HG03469 (cell line): ENCODE data around the gene SUMO3.

ENCODE experiments used
- ATAC-seq: cut with Tn5 transposase; IDR thresholded peaks from one replicate; pipeline ENCODE4 v1.9.1; 2021; ENCODE audit warnings: mild to moderate bottlenecking, moderate library complexity, moderate number of reproducible peaks; ENCODE audit not compliant: unreplicated experiment

The SUMO3 gene

DNA sequence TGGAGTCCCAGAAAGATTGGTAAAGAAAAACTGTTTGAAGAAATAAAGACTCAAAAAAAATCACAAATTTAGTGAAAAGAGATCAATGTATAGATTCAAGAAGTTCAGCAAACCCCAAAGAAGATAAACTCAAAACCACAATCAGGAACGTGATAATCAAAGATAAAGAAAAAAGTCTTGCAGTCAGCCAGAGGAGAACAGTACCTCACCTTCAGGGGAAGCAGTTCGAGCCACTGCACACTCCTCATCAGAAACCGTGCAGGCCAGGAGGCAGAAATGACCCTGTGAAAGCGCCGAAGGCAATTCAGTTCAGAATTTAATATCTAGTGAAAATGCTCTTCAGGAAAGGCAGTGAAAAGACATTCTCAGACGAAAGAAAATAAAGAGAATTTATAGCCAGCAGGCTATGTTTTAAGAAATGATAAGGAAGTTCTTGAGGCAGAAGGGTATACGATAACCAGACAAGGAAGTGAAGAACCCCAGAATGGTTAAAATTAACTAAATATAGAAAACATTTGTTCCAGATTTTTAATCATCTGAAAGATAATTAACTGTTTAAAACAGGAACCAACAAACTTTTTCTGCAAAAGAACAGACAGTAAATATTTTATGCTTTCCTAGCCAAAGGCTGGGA is 13.5 kb upstream of the SUMO3 start:
- ATAC-seq = no peak

- no peak for ATAC-seq
Observed at GRCh38 chr21:44829507-44830092, 11.7 kb upstream of the SUMO3 start.

DNA sequence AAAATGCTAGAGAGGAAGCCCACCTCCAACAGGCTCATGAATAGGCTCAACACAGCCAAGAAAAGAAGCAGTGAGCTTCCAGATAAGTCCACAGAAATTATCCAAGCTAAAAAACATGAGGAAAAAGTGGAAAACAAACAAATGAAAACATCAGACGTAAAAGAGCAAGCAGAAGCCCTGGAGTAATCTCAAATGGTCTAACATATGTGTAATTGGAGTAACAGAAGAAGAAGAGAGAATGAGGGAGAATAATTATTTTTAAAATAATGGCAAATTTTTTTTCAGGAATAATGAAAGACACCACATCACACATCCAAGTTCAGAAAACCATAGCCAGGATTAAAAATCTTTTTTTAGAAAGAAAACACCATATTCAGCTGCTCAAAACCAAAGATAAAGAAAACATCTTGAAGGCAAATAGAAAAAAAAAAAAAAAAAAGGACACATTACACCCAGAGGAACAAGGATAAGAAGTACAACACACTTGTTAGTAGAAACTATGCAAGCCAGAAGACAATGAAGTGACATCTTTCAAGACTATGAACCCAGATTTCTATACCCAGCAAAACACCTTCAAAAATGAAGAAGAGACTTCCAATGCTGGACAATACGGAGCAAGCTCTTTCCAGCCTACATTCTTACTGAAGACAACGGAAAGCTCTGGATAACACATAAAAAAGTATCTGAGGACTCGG is 10.6 kb upstream of the SUMO3 start:
- ATAC-seq = no peak

DNA sequence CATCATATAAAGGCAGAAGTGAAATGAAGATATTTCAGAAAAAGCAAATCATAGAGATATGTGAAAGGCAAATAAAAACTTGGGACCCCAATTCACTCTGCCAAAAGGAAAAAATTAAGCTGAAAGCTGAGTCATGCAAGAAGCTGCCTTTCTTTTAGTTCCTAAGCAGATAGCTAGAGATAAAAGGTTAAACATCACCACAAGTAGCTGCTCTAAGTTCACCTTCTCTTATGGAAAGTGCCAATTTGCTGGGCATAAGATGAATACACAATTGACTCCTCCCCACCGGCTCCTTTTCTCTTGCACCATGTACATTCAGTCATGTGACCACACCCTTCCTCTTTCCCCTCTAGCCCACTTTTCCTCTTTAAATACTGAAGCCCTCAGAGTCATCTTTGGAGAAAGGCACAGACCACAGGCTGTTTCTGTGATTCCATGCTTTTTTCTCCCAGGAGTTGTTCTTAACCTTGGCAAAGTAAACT is 5.4 kb upstream of the SUMO3 start:
- no peak for ATAC-seq

GRCh38 chr21:44822484-44823178 is 4.8 kb upstream of the SUMO3 start:
- no peak for ATAC-seq

DNA sequence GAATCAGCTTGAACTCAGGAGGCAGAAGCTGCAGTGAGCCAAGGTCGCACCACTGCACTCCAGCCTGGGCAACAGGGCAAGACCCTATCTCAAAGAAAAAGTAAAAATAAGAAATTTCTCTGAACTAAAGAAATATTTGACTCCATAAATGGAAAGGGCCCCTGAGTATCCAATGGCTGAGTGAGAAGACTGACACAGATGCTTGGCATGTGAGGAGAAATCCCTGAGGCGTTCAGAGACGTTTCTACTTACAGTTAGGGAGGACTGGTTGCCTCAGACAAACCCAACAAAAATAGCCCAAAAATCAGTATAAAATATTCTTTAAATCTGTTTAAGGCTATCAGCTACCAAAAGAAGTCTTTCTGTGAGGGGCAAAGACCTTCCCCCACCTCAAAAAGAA is 3.0 kb upstream of the SUMO3 start:
- no peak for ATAC-seq

DNA sequence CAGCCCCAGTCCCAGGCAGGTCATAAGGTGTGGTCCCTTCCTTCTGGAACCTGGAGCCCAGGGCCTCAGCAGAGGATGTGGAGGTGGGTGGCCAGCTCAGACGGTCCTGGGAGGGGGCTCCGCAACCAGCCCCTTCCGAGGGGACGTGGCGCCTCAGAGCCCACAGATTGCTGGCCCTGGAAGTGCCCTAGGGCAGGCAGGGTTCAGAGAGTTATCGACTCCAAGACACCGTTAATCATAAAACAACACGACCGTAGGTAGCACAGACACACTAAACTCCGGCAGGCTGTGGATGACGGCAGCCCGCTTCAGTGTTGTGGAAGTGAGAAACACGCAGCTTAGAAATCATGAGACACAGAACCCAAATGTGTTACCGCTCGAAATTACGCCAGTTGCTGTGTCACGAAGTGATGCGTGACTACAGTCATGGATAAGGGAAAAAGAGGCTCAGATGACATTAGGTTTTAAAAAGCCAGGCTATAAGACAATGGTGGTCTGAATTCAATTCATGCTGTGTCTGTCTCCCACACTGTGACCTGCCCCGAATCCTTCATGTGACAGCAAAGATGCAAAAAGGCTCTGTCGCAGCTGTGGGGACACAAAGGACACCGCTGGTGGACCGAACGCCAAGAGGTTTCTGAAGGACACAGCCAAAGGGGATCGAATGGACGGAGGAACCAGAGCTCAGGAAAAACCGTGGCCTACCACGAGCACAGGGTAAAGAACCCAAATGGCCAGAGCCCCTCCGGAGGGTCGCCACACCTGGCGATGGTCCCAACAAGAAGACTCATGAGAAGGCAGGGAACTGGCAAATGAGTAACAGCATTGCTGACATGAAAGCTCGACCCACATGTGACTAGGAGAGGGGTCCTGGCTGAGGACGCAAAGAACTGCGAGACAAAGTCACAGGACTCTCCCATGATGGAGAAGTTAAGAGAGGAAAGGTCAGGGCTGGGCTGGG is 1.7 kb upstream of the SUMO3 start:
- ATAC-seq = no peak

GRCh38 chr21:44818640-44819011 is 764 bp upstream of the SUMO3 start:
- ATAC-seq = no peak

DNA sequence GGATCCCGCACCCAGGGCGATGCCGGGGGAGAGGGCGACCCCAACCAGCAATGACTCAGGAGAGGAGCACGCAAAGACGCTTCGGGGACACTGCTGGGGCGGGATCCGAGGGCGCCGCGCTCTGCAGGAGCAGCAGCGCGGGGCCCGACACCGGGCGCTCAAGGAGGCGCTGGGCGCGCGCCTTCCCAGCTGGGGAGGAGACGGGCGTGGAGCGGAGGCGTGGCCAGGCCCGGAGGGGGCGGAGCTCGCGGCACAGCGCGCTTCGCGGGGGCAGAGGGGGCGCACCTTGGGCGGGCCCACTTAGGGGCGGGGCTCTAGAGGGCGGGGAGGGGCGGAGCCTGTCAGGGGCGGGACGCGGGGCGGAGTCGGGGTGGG is 369 bp downstream of the SUMO3 start:
- ATAC-seq = peak; percentile 75

DNA sequence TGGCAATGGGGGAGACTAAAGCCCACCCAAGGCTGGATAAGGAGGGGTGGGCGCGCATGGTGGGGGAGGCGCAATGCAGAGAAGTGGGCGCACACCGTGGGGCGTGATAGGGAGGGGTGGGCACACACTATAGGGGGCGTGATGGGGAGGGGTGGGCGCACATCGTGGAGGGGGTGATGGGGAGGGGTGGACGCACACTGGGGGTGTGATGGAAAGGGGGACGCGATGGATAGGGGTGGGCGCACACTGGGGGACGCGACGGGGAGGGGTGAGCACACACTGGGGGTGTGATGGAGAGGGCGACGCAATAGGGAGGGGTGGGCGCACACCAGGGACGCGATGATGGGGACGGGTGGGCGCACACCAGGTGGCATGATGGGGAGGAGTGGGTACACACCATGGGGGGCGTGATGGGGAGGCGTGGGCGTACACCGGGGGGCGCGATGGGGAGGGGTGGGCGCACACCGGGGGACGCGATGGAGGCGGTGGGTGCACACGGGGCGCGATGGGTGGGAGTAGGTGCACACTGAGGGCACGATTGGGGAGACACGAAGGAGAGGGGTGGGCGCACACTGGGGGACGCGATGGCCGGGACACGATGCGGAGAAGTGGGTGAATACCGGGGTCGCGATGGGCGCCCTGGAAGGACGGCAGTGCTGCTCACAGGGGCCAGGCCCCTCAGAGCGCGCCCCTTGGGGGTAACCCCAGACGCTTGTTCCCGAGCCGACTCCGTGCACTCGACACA is 929 bp downstream of the SUMO3 start:
- no peak for ATAC-seq

- ATAC-seq = no peak
Observed at GRCh38 chr21:44815852-44816628, 1.8 kb downstream of the SUMO3 start.

DNA sequence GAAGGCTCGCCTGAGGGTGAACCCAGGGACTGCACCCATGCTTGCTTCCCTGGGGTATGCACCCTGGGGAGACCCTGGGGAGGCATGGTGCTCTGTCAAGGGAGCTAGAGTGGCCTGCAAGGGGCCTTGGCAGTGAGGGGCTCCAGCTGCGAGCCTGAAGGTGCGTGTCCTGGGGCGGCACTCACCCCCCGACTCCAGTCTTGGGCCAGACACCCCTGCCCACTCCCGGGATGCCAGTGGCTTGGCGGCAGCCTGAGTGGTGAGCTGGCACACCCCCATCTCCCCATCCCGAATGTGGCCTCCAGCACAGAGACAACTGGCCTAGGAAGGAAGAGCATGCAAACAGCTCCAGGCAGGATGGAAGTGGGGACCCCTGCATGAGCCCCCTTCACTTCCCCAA is 2.6 kb downstream of the SUMO3 start:
- ATAC-seq = no peak

DNA sequence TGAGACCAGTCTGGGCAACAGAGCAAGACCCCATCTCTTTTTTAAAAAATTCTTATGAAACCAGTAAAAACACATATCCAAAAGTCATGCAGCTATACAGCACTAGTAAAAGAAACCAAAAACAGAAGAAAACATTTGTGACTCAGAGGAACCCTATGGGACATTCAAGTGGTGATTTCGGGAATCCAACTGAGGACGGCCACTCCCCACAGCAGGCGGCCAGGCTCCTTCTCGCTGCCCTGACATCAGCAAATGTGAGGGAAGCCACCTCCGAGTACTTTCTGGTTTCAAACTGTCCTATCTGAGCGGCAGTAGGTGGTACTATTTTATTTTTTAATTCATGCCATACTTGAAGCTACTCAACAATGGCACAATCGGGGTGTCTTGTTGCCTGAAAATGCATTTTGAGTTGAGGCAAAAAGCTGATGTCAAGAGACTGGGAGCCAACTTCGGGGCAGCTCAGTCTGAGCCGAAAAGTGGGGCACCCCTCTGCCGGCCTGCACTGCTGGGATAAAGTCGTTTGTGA is 3.3 kb downstream of the SUMO3 start:
- no peak for ATAC-seq

GRCh38 chr21:44813727-44814126 is 4.1 kb downstream of the SUMO3 start:
- ATAC-seq = no peak

- ATAC-seq = no peak
Observed at GRCh38 chr21:44813149-44813548, 4.7 kb downstream of the SUMO3 start.

GRCh38 chr21:44812640-44813039 is 5.2 kb downstream of the SUMO3 start:
- ATAC-seq = no peak

DNA sequence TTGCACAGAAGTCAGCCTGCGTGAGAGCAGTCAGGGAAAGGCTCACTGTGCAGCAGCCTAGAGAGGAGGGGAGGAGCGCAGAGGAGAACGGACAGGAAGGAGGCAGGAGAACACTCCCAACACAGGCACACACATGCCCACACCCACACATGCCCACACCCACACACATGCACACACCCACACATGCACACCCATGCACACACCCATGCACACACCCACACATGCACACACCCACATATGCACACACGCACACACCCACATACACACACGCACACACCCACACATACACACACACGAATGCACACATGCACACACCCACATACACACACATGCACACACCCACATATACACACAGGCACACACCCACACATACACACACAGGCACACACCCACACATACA is 7.1 kb downstream of the SUMO3 start:
- no peak for ATAC-seq

DNA sequence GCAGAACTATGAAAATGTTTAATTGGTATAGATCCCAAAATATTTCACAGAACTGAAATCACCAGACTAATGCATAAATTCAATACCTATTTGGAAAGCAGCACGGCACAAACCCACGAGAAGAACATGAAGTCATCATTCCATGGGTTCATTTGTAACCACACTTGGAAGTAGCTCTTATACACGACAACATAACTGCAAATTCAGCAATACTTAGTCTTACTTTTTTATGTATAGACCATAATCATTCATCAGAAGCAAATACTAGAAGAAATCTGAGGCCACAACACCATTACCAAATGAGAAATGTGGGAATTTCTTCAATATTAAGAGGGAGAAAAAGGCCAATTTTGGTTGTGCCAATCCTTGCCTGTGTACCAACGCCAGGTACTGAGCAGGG is 12.0 kb downstream of the SUMO3 start:
- no peak for ATAC-seq

GRCh38 chr21:44805226-44805625 is 12.6 kb downstream of the SUMO3 start:
- no peak for ATAC-seq
